ENCODE measurements around the gene LRRC75B. TPM values are rescaled to one million over a fixed set of nuclear protein-coding genes. Genes with fewer than 3 reads are reported as not detected.
A peak's percentile ranks its signal among the peaks of the same experiment; 100 is the strongest.

Gene LRRC75B
- total and polyA plus RNA-seq, 10 donors = 2.9 to 6.7 (median 5.4) TPM

- intact Hi-C loops (cut with DNase I; ENCODE audit: low total_unique reads) = no loop called here
- H3K4me3 ChIP-seq = peak overlapping the region; percentile 31 to 77 (median 54)
- no peak for TF ChIP-seq POLR2AphosphoS5 (IDR thresholded peaks at IDR 0.05)
- no peak for TF ChIP-seq CTCF (IDR thresholded peaks at IDR 0.05 in 8 of 11, conservative IDR thresholded peaks at IDR 0.05 in 3 of 11)
- no peak for TF ChIP-seq POLR2A (IDR thresholded peaks at IDR 0.05)
- WGBS, 5 donors = 8 to 12% (median 11%) methylated on average over 27 to 33 of the region's 33 CpGs
- H3K27me3 ChIP-seq (replicated peaks in 1 of 7) = peaks cover 0 to 19% (median 0%) of the 10 kb centered on the region in 7 donors
- DNase-seq = no peak
- H3K4me1 ChIP-seq = peaks cover 0 to 23% (median 15%) of the 10 kb centered on the region in 6 donors
- peak overlapping the region in 5 of 8 donors; percentile 31 to 73 (median 66) for H3K27ac ChIP-seq
- no peaks in the 10 kb centered on the region for H3K9me3 ChIP-seq
- peaks cover 0 to 18% (median 0%) of the 10 kb centered on the region in 6 donors for H3K36me3 ChIP-seq
These were observed 619 bp downstream of the LRRC75B start for GRCh38 chr22:24592058-24592850.

GRCh38 chr22:24591286-24591830 lies 1.5 kb downstream of the LRRC75B start:
- TF ChIP-seq POLR2A (IDR thresholded peaks at IDR 0.05) = no peak
- no peak for TF ChIP-seq CTCF (IDR thresholded peaks at IDR 0.05 in 8 of 11, conservative IDR thresholded peaks at IDR 0.05 in 3 of 11)
- no peak for TF ChIP-seq POLR2AphosphoS5 (IDR thresholded peaks at IDR 0.05)
- Histone ChIP-seq H3K36me3 (peaks cover 0 to 27% (median 1%) of the 10 kb centered on the region in 6 donors), H3K4me3 (no peak overlapping the region), H3K27me3 (replicated peaks in 1 of 7) (peaks cover 0 to 19% (median 0%) of the 10 kb centered on the region in 7 donors), H3K9me3 (no peaks in the 10 kb centered on the region), H3K27ac (no peak overlapping the region), H3K4me1 (peaks cover 0 to 23% (median 15%) of the 10 kb centered on the region in 6 donors)
- intact Hi-C loops (cut with DNase I; ENCODE audit: low total_unique reads) = no loop called here
- DNase-seq = no peak
- 81 to 95% (median 90%) methylated on average over 4 to 6 of the region's 6 CpGs for WGBS, 5 donors

- TF ChIP-seq CTCF (IDR thresholded peaks at IDR 0.05 in 8 of 11, conservative IDR thresholded peaks at IDR 0.05 in 3 of 11) (no peak), POLR2A (IDR thresholded peaks at IDR 0.05) (no peak), POLR2AphosphoS5 (IDR thresholded peaks at IDR 0.05) (no peak)
- Histone ChIP-seq H3K4me3 (no peak overlapping the region), H3K4me1 (peaks cover 0 to 23% (median 15%) of the 10 kb centered on the region in 6 donors), H3K27ac (no peak overlapping the region), H3K9me3 (no peaks in the 10 kb centered on the region), H3K36me3 (peaks cover 0 to 34% (median 4%) of the 10 kb centered on the region in 6 donors), H3K27me3 (replicated peaks in 1 of 7) (peaks cover 0 to 19% (median 0%) of the 10 kb centered on the region in 7 donors)
- WGBS, 5 donors = 94 to 97% (median 95%) methylated on average over 12 of the region's 12 CpGs
- DNase-seq = no peak
- intact Hi-C loops (cut with DNase I; ENCODE audit: low total_unique reads) = no loop called here
These were observed 2.2 kb downstream of the LRRC75B start for GRCh38 chr22:24590596-24591173.
